HFFc6 (cell line): Measurements from ENCODE around the gene DCX. TPM values are rescaled to one million over a fixed set of nuclear protein-coding genes. Genes with fewer than 3 reads are reported as not detected.

Source experiments
- DNase-seq: peaks from one replicate; pipeline ENCODE4 v3.0.0-alpha.2; 2018
- H3K27ac Mint-ChIP-seq: 2 replicates; pipeline ENCODE4 v1.8.0; 2020; ENCODE audit warnings: mild to moderate bottlenecking, mixed read lengths
- H3K27me3 Mint-ChIP-seq: 2 replicates; pipeline ENCODE4 v1.8.0; 2021; ENCODE audit warnings: mild to moderate bottlenecking, moderate library complexity, mixed read lengths; ENCODE audit not compliant: insufficient read depth
- H3K36me3 Mint-ChIP-seq: 2 replicates; pipeline ENCODE4 v1.8.0; 2021; ENCODE audit warnings: low read depth, mixed read lengths
- H3K4me1 Mint-ChIP-seq: 2 replicates; pipeline ENCODE4 v1.8.0; 2020; ENCODE audit warnings: low read depth, mixed read lengths
- H3K4me3 Mint-ChIP-seq: 2 replicates; pipeline ENCODE4 v1.8.0; 2020; ENCODE audit warnings: mild to moderate bottlenecking, moderate library complexity, mixed read lengths
- H3K9me3 Mint-ChIP-seq: 2 replicates; pipeline ENCODE4 v1.8.0; 2020; ENCODE audit warnings: mild to moderate bottlenecking, mixed read lengths
- CTCF ChIP-seq: fragments of 200-600 bp; sonication (generic); IDR thresholded peaks from 2 replicates; pipeline ENCODE4 v1.5.0; 2021; ENCODE audit warnings: antibody characterized with exemption, mild to moderate bottlenecking
- long read RNA-seq: library from polyadenylated mRNA; unstranded; transcript quantifications from one replicate; pipeline ENCODE4 v2.0.0, GENCODE V29; 2019
- total RNA-seq, 6 experiments: library from RNA; stranded (reverse); fragmentation: NEBNext Ultra II Directional; extraction: Animal tissue kit (Norgen Biotek cat#: 25700); gene quantifications; 2 replicates in 1 of 6; 3 replicates in 5 of 6; pipeline ENCODE4 v1.2.3, GENCODE V29; 2021

DCX gene
- not detected for total RNA-seq
- long read RNA-seq: 0 reads

- H3K27ac Mint-ChIP-seq: no peak within 1 kb of the TSS
- no peak for TF ChIP-seq CTCF
- H3K36me3 Mint-ChIP-seq: no peaks in the 10 kb centered on the region
- no peak within 1 kb of the TSS for H3K4me3 Mint-ChIP-seq
- peaks cover 6% of the 10 kb centered on the region; the same call in 1 of the 2 replicates for H3K9me3 Mint-ChIP-seq
- H3K27me3 Mint-ChIP-seq: no peaks in the 10 kb centered on the region
- H3K4me1 Mint-ChIP-seq: no peaks in the 10 kb centered on the region
- no peak for DNase-seq
These were observed at the start of gene DCX for GRCh38 chrX:111411983-111412382. TSS of gene DCX (minus strand) at chrX:111412192. CDS start at chrX:111410398, 1,794 bp downstream.

DNA sequence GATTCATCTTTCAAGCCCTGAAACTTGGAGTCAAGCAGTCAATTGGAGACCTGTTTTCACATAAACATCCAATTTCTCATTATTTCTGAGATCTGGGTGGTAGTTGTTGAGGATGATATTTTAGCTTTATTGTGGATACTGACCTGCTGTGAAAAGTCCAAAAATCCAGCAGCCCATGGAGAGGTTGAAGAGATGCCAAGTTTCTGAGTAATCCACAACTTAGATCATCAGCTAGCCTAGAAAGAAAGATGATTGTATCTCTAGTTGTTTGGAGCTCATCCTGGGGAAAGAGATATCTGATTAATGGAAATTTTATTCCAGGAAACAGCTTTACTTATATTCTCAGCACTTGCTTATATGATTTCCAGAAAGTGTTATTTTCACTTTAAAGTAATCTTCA is 48.6 kb upstream of the DCX start:
- DNase-seq: no peak

DNA sequence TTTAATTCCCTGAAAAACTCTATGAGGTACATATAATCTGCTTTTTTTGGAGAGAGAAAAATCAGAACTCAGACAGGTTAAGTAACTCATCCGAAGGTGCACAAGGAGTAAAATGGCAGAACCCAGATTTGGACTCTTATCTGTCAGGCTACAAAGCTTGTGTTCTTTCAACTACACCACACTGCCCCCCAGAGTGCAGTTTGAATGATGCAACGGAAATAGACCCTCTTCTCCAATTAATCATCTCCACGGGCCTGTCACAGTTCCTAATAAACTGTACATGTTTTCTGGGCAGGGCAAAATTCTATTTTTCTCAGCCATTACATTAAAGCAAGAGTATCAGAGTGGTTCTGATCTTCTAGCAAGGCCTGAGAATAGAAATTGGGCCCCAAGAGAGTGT is 35.3 kb upstream of the DCX start:
- Mint-ChIP-seq H3K27ac (no peak overlapping the region), H3K36me3 (no peaks in the 10 kb centered on the region), H3K9me3 (no peaks in the 10 kb centered on the region), H3K4me3 (no peak overlapping the region), H3K4me1 (no peaks in the 10 kb centered on the region), H3K27me3 (no peaks in the 10 kb centered on the region)
- DNase-seq: no peak
- TF ChIP-seq CTCF: no peak

More for the DNA sequence above, 48.6 kb upstream of the DCX start:
- Mint-ChIP-seq H3K4me1 (no peaks in the 10 kb centered on the region), H3K9me3 (peaks cover 4% of the 10 kb centered on the region; the same call in 1 of the 2 replicates), H3K27me3 (peaks cover 2% of the 10 kb centered on the region; the same call in 1 of the 2 replicates), H3K4me3 (no peak overlapping the region), H3K36me3 (no peaks in the 10 kb centered on the region), H3K27ac (no peak overlapping the region)
- no peak for TF ChIP-seq CTCF

- DNase-seq: peak; percentile 18
- TF ChIP-seq CTCF: peak; percentile 75
- H3K36me3 Mint-ChIP-seq: no peaks in the 10 kb centered on the region
- H3K27me3 Mint-ChIP-seq: no peaks in the 10 kb centered on the region
- no peaks in the 10 kb centered on the region for H3K4me1 Mint-ChIP-seq
- H3K9me3 Mint-ChIP-seq: no peaks in the 10 kb centered on the region
- H3K27ac Mint-ChIP-seq: no peak overlapping the region
- no peak overlapping the region for H3K4me3 Mint-ChIP-seq
These were observed 33.5 kb upstream of the DCX start for GRCh38 chrX:111445485-111445884.

GRCh38 chrX:111444881-111445280 is 32.9 kb upstream of the DCX start:
- peak overlapping the region; percentile 2; the same call in 1 of the 2 replicates for H3K4me3 Mint-ChIP-seq
- DNase-seq: no peak
- H3K4me1 Mint-ChIP-seq: no peaks in the 10 kb centered on the region
- H3K27me3 Mint-ChIP-seq: peaks cover under 1% of the 10 kb centered on the region; the same call in 1 of the 2 replicates
- H3K9me3 Mint-ChIP-seq: peaks cover under 1% of the 10 kb centered on the region; the same call in 1 of the 2 replicates
- no peak overlapping the region for H3K27ac Mint-ChIP-seq
- TF ChIP-seq CTCF: no peak
- no peaks in the 10 kb centered on the region for H3K36me3 Mint-ChIP-seq
